Measurements from ENCODE around the gene TRAPPC4.

Gene TRAPPC4

DNA sequence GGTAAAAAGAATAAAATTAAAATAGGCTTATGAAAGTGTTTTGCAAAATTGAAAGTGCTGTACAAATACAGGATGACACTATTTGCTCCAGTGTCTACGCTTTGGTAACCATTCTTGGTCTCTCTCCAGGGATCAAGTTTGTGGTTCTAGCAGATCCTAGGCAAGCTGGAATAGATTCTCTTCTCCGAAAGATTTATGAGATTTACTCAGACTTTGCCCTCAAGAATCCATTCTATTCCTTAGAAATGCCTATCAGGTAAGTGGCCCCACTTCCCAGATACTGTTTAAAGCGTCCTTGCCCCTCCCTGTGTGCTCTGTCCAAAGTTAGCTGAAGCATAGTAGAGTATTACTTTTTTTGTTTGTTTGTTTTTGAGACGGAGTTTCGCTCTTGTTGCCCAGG, 3.1 kb downstream of the TRAPPC4 start:
- Histone ChIP-seq H3K14ac (ENCODE audit: low read length) (no peak overlapping the region), H3K4me2 (ENCODE audit: insufficient read depth, low read length, poor library complexity, severe bottlenecking) (no peak overlapping the region), H3K36me3 (replicated peaks in 1 of 2; ENCODE audit: control insufficient read depth in 2 of 2, insufficient read depth in 2 of 2, low read length in 2 of 2) (peaks cover 42 to 79% of the 10 kb centered on the region in 2 donors), H4K8ac (ENCODE audit: low read depth, low read length) (no peak overlapping the region), H2AK5ac (ENCODE audit: low read depth, low read length) (no peak overlapping the region), H2AFZ (ENCODE audit: low read length) (no peak overlapping the region), H3K27ac (replicated peaks; ENCODE audit: low read length) (no peak overlapping the region), H3K23ac (ENCODE audit: low read depth, low read length, poor library complexity) (no peak overlapping the region), H2BK120ac (ENCODE audit: low read depth, low read length) (no peak overlapping the region), H3K79me1 (ENCODE audit: low read depth, low read length) (peaks cover 12% of the 10 kb centered on the region), H2BK5ac (ENCODE audit: low read length) (no peak overlapping the region), H2BK12ac (ENCODE audit: low read length) (no peak overlapping the region), H3K18ac (ENCODE audit: low read length) (no peak overlapping the region), H3K4ac (ENCODE audit: low read length) (no peak overlapping the region), H3K9me3 (replicated peaks in 1 of 2; ENCODE audit: control insufficient read depth in 2 of 2, insufficient read depth in 1 of 2, low read depth in 1 of 2, low read length in 2 of 2) (peaks cover 0 to 2% of the 10 kb centered on the region in 2 donors), H3K4me1 (ENCODE audit: control insufficient read depth in 2 of 2, insufficient read depth in 1 of 2, low read depth in 1 of 2, low read length in 2 of 2) (peaks cover 5 to 7% of the 10 kb centered on the region in 2 donors), H3K27me3 (ENCODE audit: control insufficient read depth in 3 of 3, insufficient read depth in 3 of 3, low read depth in 1 of 3, low read length in 3 of 3) (no peaks in the 10 kb centered on the region), H3K9ac (ENCODE audit: low read depth, low read length, poor library complexity) (no peak overlapping the region), H4K91ac (ENCODE audit: low read depth, low read length, poor library complexity) (no peak overlapping the region), H2BK15ac (ENCODE audit: low read length) (no peak overlapping the region), H3K4me3 (ENCODE audit: low read length in 2 of 2) (no peak overlapping the region)
- WGBS, 2 donors (ENCODE audit: extremely low coverage in 2 of 2, insufficient read length in 2 of 2, insufficient replicate concordance in 1 of 2) = no CpG with 5 or more reads among the region's 5 CpGs
- DNase-seq (ENCODE audit: low spot score) = no peak

DNA sequence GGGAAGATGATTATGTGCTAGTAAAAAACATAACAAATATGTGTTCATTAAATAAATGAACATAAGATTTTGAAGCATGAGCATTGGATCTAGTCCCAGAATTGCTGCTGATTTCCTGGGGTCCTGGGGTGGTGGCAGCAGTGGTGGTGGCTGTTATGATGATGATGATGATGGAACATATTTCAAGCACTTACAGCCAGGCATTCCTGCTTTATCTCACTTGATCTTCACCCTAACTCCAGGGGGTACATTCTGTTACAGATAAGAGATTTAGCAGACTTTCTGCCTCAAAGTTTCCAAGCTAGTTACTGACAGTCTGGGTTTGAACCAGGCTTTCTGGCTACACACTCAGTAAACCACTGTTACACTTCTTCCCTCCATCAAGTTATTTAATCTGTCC, 5.2 kb downstream of the TRAPPC4 start:
- no peak overlapping the region for H2BK15ac ChIP-seq (ENCODE audit: low read length)
- H3K4me3 ChIP-seq (ENCODE audit: low read length in 2 of 2) = no peak overlapping the region
- peaks cover 0 to 4% of the 10 kb centered on the region in 2 donors for H3K4me1 ChIP-seq (ENCODE audit: control insufficient read depth in 2 of 2, insufficient read depth in 1 of 2, low read depth in 1 of 2, low read length in 2 of 2)
- no peak overlapping the region for H3K27ac ChIP-seq (replicated peaks; ENCODE audit: low read length)
- peaks cover 57 to 88% of the 10 kb centered on the region in 2 donors for H3K36me3 ChIP-seq (replicated peaks in 1 of 2; ENCODE audit: control insufficient read depth in 2 of 2, insufficient read depth in 2 of 2, low read length in 2 of 2)
- H2AK5ac ChIP-seq (ENCODE audit: low read depth, low read length) = no peak overlapping the region
- no peaks in the 10 kb centered on the region for H3K27me3 ChIP-seq (ENCODE audit: control insufficient read depth in 3 of 3, insufficient read depth in 3 of 3, low read depth in 1 of 3, low read length in 3 of 3)
- H4K91ac ChIP-seq (ENCODE audit: low read depth, low read length, poor library complexity) = no peak overlapping the region
- H2BK5ac ChIP-seq (ENCODE audit: low read length) = no peak overlapping the region
- no peak overlapping the region for H2AFZ ChIP-seq (ENCODE audit: low read length)
- H3K4me2 ChIP-seq (ENCODE audit: insufficient read depth, low read length, poor library complexity, severe bottlenecking) = no peak overlapping the region
- H3K4ac ChIP-seq (ENCODE audit: low read length) = no peak overlapping the region
- H2BK12ac ChIP-seq (ENCODE audit: low read length) = no peak overlapping the region
- H3K79me1 ChIP-seq (ENCODE audit: low read depth, low read length) = peaks cover 13% of the 10 kb centered on the region
- no peak for DNase-seq (ENCODE audit: low spot score)
- peaks cover 0 to 2% of the 10 kb centered on the region in 2 donors for H3K9me3 ChIP-seq (replicated peaks in 1 of 2; ENCODE audit: control insufficient read depth in 2 of 2, insufficient read depth in 1 of 2, low read depth in 1 of 2, low read length in 2 of 2)
- H3K23ac ChIP-seq (ENCODE audit: low read depth, low read length, poor library complexity) = no peak overlapping the region
- H4K8ac ChIP-seq (ENCODE audit: low read depth, low read length) = no peak overlapping the region
- no peak overlapping the region for H3K18ac ChIP-seq (ENCODE audit: low read length)
- no peak overlapping the region for H2BK120ac ChIP-seq (ENCODE audit: low read depth, low read length)
- no peak overlapping the region for H3K9ac ChIP-seq (ENCODE audit: low read depth, low read length, poor library complexity)
- no peak overlapping the region for H3K14ac ChIP-seq (ENCODE audit: low read length)

GRCh38 chr11:119024430-119025098, 6.0 kb downstream of the TRAPPC4 start:
- Histone ChIP-seq H2AFZ (ENCODE audit: low read length) (no peak overlapping the region), H3K14ac (ENCODE audit: low read length) (no peak overlapping the region), H2BK120ac (ENCODE audit: low read depth, low read length) (no peak overlapping the region), H3K4me1 (ENCODE audit: control insufficient read depth in 2 of 2, insufficient read depth in 1 of 2, low read depth in 1 of 2, low read length in 2 of 2) (peaks cover 5 to 12% of the 10 kb centered on the region in 2 donors), H3K36me3 (replicated peaks in 1 of 2; ENCODE audit: control insufficient read depth in 2 of 2, insufficient read depth in 2 of 2, low read length in 2 of 2) (peaks cover 60 to 92% of the 10 kb centered on the region in 2 donors), H3K4ac (ENCODE audit: low read length) (no peak overlapping the region), H2BK5ac (ENCODE audit: low read length) (no peak overlapping the region), H3K4me3 (ENCODE audit: low read length in 2 of 2) (no peak overlapping the region), H3K23ac (ENCODE audit: low read depth, low read length, poor library complexity) (no peak overlapping the region), H3K4me2 (ENCODE audit: insufficient read depth, low read length, poor library complexity, severe bottlenecking) (no peak overlapping the region), H3K27ac (replicated peaks; ENCODE audit: low read length) (no peak overlapping the region), H2BK12ac (ENCODE audit: low read length) (no peak overlapping the region), H3K79me1 (ENCODE audit: low read depth, low read length) (peaks cover 11% of the 10 kb centered on the region), H3K9me3 (replicated peaks in 1 of 2; ENCODE audit: control insufficient read depth in 2 of 2, insufficient read depth in 1 of 2, low read depth in 1 of 2, low read length in 2 of 2) (peaks cover 0 to 2% of the 10 kb centered on the region in 2 donors), H2AK5ac (ENCODE audit: low read depth, low read length) (no peak overlapping the region), H3K9ac (ENCODE audit: low read depth, low read length, poor library complexity) (no peak overlapping the region), H4K8ac (ENCODE audit: low read depth, low read length) (no peak overlapping the region), H2BK15ac (ENCODE audit: low read length) (no peak overlapping the region), H3K27me3 (ENCODE audit: control insufficient read depth in 3 of 3, insufficient read depth in 3 of 3, low read depth in 1 of 3, low read length in 3 of 3) (no peaks in the 10 kb centered on the region), H4K91ac (ENCODE audit: low read depth, low read length, poor library complexity) (no peak overlapping the region), H3K18ac (ENCODE audit: low read length) (no peak overlapping the region)
- WGBS, 2 donors (ENCODE audit: extremely low coverage in 2 of 2, insufficient read length in 2 of 2, insufficient replicate concordance in 1 of 2) = no CpG with 5 or more reads among the region's 15 CpGs
- DNase-seq (ENCODE audit: low spot score) = no peak

GRCh38 chr11:119025099-119025473, 6.5 kb downstream of the TRAPPC4 start:
- no peak overlapping the region for H2AK5ac ChIP-seq (ENCODE audit: low read depth, low read length)
- peaks cover 14% of the 10 kb centered on the region for H3K79me1 ChIP-seq (ENCODE audit: low read depth, low read length)
- WGBS, 2 donors (ENCODE audit: extremely low coverage in 2 of 2, insufficient read length in 2 of 2, insufficient replicate concordance in 1 of 2) = no CpG with 5 or more reads among the region's 5 CpGs
- H3K9me3 ChIP-seq (replicated peaks in 1 of 2; ENCODE audit: control insufficient read depth in 2 of 2, insufficient read depth in 1 of 2, low read depth in 1 of 2, low read length in 2 of 2) = no peaks in the 10 kb centered on the region
- H3K27me3 ChIP-seq (ENCODE audit: control insufficient read depth in 3 of 3, insufficient read depth in 3 of 3, low read depth in 1 of 3, low read length in 3 of 3) = no peaks in the 10 kb centered on the region
- no peak overlapping the region for H3K4me3 ChIP-seq (ENCODE audit: low read length in 2 of 2)
- H2BK120ac ChIP-seq (ENCODE audit: low read depth, low read length) = no peak overlapping the region
- H3K36me3 ChIP-seq (replicated peaks in 1 of 2; ENCODE audit: control insufficient read depth in 2 of 2, insufficient read depth in 2 of 2, low read length in 2 of 2) = peaks cover 57 to 89% of the 10 kb centered on the region in 2 donors
- no peak overlapping the region for H3K9ac ChIP-seq (ENCODE audit: low read depth, low read length, poor library complexity)
- H4K8ac ChIP-seq (ENCODE audit: low read depth, low read length) = no peak overlapping the region
- H3K27ac ChIP-seq (replicated peaks; ENCODE audit: low read length) = no peak overlapping the region
- H3K18ac ChIP-seq (ENCODE audit: low read length) = no peak overlapping the region
- H2BK5ac ChIP-seq (ENCODE audit: low read length) = no peak overlapping the region
- no peak overlapping the region for H3K14ac ChIP-seq (ENCODE audit: low read length)
- H4K91ac ChIP-seq (ENCODE audit: low read depth, low read length, poor library complexity) = no peak overlapping the region
- H2BK15ac ChIP-seq (ENCODE audit: low read length) = no peak overlapping the region
- peaks cover 6 to 12% of the 10 kb centered on the region in 2 donors for H3K4me1 ChIP-seq (ENCODE audit: control insufficient read depth in 2 of 2, insufficient read depth in 1 of 2, low read depth in 1 of 2, low read length in 2 of 2)
- no peak for DNase-seq (ENCODE audit: low spot score)
- no peak overlapping the region for H2AFZ ChIP-seq (ENCODE audit: low read length)
- H3K4me2 ChIP-seq (ENCODE audit: insufficient read depth, low read length, poor library complexity, severe bottlenecking) = no peak overlapping the region
- no peak overlapping the region for H3K23ac ChIP-seq (ENCODE audit: low read depth, low read length, poor library complexity)
- no peak overlapping the region for H3K4ac ChIP-seq (ENCODE audit: low read length)
- H2BK12ac ChIP-seq (ENCODE audit: low read length) = no peak overlapping the region
